MM.1S (cell line): ENCODE data around the gene ARPC1A.

Source experiments
- CTCF ChIP-seq: fragments of 300-600 bp; sonication (generic); IDR thresholded peaks from 2 replicates; pipeline ENCODE4 v1.5.1; 2016; ENCODE audit warnings: antibody characterized with exemption, low read length, mixed read lengths
- EZH2 ChIP-seq: fragments of 300-600 bp; sonication (generic); optimal IDR thresholded peaks from 2 replicates; pipeline ENCODE3; 2017; ENCODE audit warnings: low read depth, mild to moderate bottlenecking, antibody characterized with exemption, low read length, mixed read lengths
- EZH2phosphoT487 ChIP-seq: fragments of 300-600 bp; sonication (generic); IDR thresholded peaks from 2 replicates; pipeline ENCODE4 v1.6.1; 2018; ENCODE audit warnings: antibody characterized with exemption, low read length

- TF ChIP-seq CTCF (no peak), EZH2 (no peak), EZH2phosphoT487 (no peak)
Observed at GRCh38 chr7:99403764-99404163, 78.1 kb downstream of the ARPC1A start.
